ENCODE measurements around the gene FBXL14.
A peak's percentile ranks its signal among the peaks of the same experiment; 100 is the strongest.

FBXL14 gene

DNA sequence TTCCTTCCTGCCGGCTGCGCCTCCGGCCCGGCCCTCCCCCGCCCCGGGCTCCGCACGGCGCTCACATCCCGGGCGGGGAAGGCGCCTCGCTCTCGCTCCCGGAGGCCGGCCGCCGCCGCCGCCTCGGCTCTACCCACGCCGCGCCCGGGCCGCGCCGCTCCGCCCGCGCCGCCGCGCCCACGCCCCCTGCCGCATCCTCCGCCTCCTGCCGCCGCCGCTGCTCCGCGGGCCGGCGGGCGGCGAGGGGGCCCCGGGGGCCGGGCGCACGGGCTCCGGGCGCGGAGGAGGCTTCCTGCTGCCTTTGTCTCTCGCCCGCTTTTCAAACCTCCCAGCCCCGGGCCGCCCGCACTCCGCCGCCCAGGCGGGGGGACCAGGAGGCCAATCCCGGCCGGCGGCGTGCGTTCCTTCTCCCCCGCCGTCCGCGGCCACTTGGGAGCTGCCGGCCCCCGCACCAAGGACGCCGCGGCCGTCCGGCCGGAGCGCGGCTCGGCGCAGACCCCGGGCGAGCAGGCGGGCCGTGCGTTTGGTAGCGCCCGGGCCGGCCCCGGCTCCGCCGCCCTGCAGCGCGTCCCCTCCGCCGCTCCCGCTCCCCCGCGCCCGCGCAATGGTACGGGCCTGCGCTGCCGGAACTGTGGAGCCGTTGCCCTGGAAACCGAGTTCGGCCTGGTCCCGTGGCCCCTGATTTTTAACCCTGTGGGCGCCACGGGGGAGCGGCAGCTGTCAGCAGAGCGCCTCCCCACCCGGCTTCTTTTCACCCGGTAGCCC is at the start of gene FBXL14:
Gene FBXL14, minus strand, starts transcription at position 321 of the 765 bp plus-strand sequence. CDS start 515 bp downstream, outside the sequence.
- DNase-seq (ENCODE audit: low spot score) = peak; percentile 69

DNA sequence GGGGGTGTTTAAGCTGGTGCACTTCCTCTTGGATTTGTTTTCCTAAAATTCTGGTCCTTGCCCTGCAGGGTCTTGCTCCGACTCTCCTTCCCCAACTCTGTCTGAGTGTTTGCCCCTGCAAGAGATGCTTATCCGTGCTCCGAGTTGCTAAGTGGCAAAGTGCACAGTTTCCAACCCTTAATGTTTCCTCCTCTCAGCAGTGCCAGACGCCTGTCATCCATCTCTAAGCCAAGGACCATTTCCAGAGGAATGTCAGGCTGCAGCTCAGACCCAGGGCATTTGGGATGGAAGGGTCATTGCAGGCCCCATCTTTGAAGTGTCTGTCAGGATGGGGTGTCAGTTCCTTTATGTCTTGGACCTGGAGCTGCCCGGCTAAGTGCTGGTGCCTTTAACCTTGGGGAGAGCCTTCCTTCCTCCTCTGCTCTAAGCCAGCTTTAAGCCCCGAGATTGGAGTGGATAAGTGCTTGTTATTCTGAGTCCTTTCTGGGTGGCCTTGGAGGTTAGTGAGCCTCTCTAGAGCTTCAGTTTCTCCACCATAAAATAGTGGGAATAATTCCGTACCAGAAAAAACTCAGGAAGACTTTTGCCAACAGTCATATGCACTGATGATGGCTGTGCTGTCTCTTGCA is 49.6 kb upstream of the FBXL14 start:
- no peak for DNase-seq (ENCODE audit: low spot score)

GRCh38 chr12:1643043-1643442 is 48.7 kb upstream of the FBXL14 start:
- DNase-seq (ENCODE audit: low spot score) = no peak

DNA sequence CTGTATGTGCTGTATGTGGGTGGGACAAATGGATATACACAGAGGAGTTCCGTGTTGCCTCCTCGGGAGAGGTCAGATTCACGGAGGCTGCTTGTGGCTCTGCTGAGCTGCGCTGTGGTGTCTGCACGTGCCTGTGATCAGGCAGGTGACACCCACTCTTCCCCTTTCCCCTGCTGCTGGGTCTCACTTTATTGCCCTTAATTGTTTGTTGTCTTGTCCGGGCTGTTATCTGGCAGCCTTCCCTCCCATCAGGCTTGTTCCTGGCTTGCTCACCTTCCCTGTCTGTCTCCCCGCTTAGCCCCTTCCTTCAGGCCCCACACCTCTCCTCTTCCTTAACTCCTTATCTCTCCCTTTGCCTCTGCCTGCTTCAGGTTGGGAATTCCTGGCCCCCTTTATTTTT is 48.1 kb upstream of the FBXL14 start:
- DNase-seq (ENCODE audit: low spot score) = no peak

DNA sequence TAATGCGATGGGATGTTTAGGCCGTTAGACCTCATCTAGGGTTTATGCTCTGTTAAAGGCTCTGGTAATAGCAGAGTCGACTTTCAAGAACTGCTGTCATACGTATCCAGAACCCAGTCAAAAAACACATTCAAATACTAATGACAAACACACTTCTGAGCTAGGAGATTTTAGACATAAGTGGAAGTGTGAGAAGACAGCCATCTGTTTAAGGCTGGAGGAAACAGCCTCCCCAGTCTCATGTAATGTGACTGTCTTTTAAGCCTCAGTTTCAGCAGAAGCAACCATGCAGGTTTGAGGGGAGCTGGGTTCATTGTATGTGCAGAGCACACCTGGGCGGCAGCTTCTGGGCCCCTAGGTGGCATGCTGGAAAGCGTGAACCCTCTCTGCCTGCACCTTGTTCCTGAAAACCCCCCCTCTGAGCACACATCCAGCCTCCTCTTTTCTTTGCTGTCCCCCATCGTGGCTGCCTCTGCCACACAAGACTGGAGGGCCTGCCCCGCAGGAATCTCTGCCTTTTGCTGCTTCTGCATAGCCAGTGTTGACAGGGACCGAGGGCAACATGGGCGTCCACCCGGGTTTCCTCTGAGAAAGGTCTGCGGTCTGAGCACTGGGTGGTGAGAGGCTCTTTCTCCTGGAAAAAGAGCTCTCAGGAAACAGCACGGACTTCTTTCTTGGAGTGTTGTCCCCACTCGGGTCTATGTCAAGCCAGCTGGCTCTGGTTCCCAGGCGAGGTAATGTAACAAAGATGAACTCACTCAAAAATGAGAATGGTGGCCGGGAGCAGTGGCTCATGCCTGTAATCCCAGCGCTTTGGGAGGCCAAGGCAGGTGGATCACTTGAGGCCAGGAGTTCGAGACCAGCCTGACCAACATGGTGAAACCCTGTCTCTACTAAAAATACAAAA is 46.2 kb upstream of the FBXL14 start:
- no peak for DNase-seq (ENCODE audit: low spot score)

DNA sequence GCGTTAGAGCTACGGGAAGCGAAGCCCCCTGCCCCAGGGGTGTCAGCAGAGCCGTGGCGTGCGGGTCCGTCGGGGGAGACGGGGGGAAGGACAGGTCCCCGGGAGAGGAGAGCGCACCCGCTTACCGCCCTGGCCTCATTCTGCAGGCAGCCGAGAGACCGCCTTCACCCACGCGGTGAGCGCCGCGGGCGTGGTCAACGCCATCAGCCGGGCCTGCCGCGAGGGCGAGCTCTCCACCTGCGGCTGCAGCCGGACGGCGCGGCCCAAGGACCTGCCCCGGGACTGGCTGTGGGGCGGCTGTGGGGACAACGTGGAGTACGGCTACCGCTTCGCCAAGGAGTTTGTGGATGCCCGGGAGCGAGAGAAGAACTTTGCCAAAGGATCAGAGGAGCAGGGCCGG is 45.2 kb upstream of the FBXL14 start:
- no peak for DNase-seq (ENCODE audit: low spot score)

- no peak for DNase-seq (ENCODE audit: low spot score)
These were observed 43.8 kb upstream of the FBXL14 start for GRCh38 chr12:1638203-1638602.

DNA sequence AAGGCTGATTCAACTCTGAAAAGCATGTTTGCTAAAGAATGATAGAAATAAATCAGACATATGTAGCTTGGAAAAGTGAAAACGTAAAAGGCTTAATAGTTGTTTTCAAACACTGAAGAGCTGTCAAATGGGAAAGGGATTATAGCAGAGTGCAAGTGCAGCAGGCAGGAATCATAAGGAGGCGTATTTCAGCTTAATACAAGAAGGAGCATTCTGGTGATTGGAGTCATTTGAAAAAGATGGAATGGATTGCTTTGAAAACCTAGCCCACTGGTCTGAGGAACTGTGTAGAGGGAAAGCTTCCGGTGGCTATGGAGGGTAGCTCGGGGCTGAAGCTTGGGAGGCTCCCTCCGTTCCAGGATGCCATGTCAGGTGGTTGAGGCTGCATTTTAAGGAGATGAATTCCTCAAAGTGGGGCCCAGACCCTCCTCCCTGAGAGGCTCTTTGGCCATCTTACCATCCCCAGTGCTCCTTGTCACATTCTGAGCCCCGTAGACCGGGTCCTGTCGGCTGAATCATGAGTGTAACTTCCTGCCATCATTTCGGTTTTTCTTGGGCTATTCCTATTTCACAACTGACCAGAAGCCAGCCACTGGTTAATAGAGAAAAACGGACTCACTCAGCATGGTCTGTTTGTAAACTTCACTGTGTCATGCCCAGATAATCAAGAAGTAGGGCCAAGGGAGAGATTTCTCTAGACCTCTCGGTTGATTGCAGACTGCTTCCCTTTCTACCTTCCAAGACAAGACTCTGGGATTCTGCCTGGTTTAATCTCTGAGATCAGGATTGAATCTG is 41.1 kb upstream of the FBXL14 start:
- no peak for DNase-seq (ENCODE audit: low spot score)

GRCh38 chr12:1634590-1635191 is 40.3 kb upstream of the FBXL14 start:
- peak; percentile 85 for DNase-seq (ENCODE audit: low spot score)

DNA sequence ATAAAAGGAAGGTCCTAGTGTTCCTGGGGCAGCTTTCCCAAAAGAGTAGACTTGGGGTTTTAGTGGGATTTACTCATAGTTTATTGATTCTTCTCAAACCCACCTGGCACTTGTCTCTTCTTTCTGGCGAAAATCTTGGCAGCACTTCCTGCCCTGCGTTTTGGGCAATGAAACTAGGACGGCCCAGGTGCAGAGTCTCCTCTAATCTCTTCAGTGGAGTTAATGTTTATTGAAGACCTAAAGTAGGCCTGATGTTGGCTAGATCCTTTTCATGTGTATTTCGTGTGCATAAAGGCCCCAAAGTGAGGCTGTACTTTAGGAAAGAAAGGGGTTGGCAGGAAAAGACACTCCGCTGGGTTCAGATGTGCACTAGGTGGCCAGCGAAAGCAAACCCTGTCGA is 39.8 kb upstream of the FBXL14 start:
- DNase-seq (ENCODE audit: low spot score) = no peak

GRCh38 chr12:1633459-1633858 is 39.1 kb upstream of the FBXL14 start:
- no peak for DNase-seq (ENCODE audit: low spot score)

- no peak for DNase-seq (ENCODE audit: low spot score)
These were observed 38.3 kb upstream of the FBXL14 start for GRCh38 chr12:1632702-1633101.

- peak; percentile 58 for DNase-seq (ENCODE audit: low spot score)
These were observed 36.6 kb upstream of the FBXL14 start for GRCh38 chr12:1630827-1631591.

DNA sequence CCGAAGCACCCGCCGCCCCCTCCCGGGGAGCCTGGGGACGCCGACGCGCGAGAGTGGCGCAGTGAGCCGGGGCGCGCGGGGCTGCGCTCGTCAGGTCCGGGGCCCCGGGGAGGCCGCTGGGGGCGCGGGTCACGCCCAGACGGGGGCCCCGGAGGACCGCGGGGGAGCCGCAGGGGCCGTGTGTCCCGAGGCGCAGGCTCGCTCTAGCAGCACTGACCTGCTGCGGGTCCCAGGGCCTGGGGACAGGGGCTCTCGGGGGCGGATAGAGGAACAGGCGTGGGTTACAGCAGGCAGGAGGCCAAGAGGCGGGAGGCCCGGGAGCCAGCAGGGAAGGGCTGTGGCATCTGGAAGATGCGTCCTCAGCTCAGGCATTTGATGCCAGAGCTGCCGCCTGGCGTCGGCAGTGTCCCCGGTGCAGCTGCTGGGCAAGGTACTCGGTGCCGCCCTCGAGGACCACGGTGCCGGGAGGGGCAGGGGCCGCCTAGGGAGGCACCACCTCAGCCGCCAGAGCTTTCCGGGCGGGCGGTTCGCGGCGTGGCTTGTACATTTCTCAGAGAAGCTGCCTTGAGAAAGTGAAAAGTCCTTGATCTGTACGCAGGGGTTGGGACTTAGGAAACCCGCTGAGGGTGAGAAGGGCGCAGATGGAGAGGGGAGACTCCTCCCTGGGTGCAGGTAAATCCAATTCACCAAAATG is 35.9 kb upstream of the FBXL14 start:
- peak; percentile 64 for DNase-seq (ENCODE audit: low spot score)

DNA sequence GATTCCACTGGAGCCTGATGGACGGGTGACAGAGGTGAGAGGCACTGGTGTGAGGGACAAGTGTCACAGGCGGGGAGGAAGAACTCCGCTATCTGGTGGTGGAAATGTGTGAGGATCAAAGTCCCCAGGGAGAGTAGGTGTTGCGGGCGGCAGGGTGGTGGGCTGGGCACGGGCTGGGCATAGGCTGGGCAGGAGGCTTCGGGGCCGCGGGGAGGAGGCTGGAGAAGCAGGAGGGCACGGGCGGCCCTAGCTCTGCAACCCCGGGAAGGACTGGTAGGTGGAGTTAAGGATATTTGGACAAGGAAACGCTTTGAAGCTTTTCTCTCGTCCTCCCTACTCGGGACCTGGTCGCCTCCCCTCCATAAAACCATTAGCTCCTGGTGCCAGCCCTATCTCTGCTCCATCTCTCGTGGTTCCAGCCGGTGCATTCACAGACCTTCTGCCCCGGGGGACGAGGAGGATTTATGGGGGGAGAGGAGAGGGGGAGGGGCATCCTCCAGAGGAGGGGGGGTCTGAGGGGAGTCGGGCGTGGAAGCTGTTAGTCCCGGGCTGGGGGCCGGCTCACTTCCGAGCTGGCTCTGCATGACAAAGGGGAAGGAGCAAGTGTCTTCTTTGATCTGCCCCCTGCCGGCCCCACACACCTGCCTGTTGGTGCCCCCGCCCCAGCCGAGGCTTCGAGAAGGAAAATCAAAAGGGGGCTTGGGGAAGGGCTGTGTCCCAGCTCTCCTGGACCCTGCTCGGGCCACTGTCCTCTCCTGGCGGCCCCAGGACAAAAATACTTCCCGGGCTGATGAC is 35.2 kb upstream of the FBXL14 start:
- DNase-seq (ENCODE audit: low spot score) = no peak

GRCh38 chr12:1628666-1629337 is 34.4 kb upstream of the FBXL14 start, which contains the start of gene WNT5B:
Gene WNT5B, plus strand, starts transcription at chr12:1629231. Its CDS starts 2,124 bp downstream, at chr12:1631355.
- no peak for DNase-seq (ENCODE audit: low spot score)

DNA sequence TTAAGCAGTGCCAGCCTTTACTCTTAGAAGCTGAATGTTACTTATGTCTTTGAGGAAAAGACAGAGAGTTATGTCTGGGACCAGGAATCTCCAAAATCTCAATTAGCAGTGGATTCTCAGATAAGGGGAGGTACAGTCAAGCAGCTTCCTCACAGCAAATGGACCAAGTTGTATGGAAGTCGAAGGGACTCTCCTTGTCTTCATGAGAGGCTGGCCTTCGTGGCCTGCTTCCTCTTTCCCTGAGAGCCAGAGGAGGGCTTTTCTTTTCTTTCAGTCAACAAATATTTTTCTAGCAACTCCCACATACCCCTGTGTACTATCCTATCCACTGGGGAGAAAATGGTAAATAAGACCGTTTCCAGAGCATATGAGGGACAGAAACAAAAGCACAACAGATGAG is 28.0 kb upstream of the FBXL14 start:
- no peak for DNase-seq (ENCODE audit: low spot score)

- DNase-seq (ENCODE audit: low spot score) = no peak
These were observed 25.7 kb upstream of the FBXL14 start for GRCh38 chr12:1620092-1620491.

- DNase-seq (ENCODE audit: low spot score) = no peak
These were observed 25.2 kb upstream of the FBXL14 start for GRCh38 chr12:1619587-1619986.

All from AG08395 (cell line).